Endometrial microvascular endothelial cells (primary cell): ENCODE results near the gene REXO4. TPM values are rescaled to one million over a fixed set of nuclear protein-coding genes. Genes with fewer than 3 reads are reported as not detected.

Source experiments
- in situ Hi-C: cut with HindIII; loops from 2 replicates; pipeline ENCODE4 v1.10.0; 2017; ENCODE audit warnings: low sequenced_read_pairs, low pct_unique_long_range_greater_than_20kb; ENCODE audit errors: inconsistent ontology term
- total RNA-seq: library from RNA; depleted of rRNA; stranded (reverse); fragments of >200 nt; gene quantifications from one replicate; pipeline ENCODE4 v1.2.3, GENCODE V29; 2015; ENCODE audit errors: inconsistent ontology term

REXO4 gene
- total RNA-seq, 1 donor from 2014 or later = 18.7 TPM

DNA sequence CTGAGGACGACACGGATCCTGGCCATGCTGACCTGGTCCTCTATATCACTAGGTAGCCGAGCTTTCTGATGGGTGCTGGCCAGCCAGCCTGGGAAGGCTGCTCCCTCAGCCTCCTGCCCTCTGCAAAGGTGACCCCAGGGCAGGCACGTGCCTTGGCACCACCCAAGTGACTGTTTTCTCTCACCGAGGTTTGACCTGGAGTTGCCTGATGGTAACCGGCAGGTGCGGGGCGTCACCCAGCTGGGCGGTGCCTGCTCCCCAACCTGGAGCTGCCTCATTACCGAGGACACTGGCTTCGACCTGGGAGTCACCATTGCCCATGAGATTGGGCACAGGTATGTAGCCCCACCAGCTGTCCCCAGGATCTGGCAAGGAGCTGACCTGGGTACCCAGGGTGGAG, 8.2 kb upstream of the REXO4 start:
- in situ Hi-C loops = no loop called here

DNA sequence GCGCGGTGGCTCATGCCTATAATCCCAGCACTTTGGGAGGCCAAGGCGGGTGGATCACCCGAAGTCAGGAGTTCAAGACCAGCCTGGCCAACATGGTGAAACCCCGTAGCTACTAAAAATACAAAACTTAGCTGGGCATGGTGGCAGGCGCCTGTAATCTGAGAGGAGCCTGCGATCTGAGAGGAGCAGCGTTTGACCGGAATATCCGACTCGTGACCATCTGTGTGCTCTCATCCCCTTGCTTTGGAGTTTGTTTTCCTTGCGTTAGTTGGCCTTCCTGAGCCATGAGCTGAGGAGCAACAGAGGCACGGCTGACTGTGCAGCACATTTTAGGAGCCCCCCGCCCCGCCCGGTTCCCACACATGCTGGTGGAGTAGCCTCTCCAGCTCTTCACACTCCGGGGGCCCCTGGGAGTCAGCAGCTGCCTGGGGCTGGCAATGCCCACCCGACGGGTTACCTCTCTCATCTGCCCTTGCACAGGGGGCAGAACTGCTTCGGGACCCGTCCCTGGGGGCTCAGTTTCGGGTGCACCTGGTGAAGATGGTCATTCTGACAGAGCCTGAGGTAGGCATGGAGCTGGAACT, 7.3 kb upstream of the REXO4 start:
- in situ Hi-C loops = no loop called here

DNA sequence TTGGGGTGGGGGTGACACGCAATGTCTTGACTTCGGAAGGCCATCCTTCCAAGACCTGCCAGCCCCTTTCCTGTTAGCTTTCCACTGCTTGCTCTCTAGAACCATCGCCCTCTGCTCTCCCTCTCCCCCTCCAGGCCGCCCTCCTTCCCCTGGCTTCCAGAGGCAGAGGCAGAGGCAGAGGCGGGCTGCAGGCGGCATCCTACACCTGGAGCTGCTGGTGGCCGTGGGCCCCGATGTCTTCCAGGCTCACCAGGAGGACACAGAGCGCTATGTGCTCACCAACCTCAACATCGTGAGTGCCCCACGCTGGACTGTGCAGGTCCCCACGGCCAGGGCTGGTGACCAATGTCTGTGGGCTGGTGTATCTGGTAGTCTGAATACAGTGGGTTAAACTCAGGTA, 6.4 kb upstream of the REXO4 start:
- in situ Hi-C loops = no loop called here

DNA sequence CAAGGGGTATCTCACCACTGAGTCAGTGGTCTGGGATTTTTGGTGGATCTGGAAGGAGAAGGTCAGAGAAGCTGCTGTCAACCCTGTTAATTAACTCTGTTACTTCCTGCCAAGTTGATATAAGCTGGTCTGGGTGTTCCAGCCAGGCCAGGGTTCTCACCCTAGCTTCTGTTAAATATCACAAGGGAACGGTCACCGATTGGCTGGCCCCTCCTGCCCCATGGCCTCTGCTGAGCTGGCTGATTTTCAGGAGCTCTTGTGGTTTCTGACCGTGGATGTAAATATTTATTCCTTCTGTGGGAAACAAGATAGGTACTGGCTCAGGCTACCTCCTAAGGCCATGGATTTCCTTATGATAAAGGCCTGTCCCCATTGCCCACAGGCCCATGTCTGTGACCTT, 5.4 kb upstream of the REXO4 start:
- in situ Hi-C loops = no loop called here

DNA sequence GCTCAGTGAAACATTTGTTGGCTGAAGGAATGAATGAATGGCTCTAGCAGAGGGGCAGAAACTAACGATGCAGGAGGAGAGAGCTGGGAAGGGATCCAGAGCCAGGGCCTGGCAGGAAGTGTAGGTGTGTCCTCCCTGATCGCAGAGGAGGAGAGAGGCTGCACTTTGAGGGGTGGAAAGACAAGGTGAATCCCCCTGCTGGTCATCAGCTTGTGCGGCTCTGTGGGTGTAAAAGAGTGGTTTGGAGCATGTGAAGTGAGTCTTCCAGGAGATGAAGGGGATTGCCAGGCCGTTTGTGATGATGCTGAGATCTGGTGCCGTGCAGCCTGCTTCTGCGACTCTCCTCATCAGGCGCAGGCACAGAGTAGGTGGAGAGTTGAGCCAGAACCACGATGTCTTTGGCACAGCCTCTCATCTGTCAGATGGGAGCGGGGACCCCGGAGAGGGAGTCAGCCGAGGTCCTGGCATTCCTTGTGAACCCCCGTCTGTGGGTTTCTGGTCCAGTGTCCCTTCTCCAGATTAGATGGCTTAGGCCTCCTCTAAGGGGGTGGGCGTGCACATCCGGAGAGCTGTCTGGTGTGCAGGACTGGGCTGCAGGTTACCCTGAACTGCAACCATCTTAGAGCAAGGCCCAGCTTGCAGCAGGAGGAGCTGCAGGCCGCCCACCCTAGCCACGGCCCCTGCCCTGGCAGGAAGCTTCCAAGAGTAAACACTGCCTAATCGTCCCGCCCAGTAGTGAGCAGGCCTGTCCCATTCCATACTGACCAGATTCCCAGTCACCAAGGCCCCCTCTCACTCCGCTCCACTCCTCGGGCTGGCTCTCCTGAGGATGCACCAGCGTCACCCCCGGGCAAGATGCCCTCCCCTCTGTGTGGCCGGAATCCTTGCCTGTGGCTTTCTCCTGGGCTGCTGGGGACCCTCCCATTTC, 4.1 kb upstream of the REXO4 start, which contains the start of gene ADAMTS13:
ADAMTS13 (plus strand) TSS at position 753 of the 928 bp plus-strand sequence; CDS start at position 830, 77 bp downstream.
- in situ Hi-C loops = no loop called here

DNA sequence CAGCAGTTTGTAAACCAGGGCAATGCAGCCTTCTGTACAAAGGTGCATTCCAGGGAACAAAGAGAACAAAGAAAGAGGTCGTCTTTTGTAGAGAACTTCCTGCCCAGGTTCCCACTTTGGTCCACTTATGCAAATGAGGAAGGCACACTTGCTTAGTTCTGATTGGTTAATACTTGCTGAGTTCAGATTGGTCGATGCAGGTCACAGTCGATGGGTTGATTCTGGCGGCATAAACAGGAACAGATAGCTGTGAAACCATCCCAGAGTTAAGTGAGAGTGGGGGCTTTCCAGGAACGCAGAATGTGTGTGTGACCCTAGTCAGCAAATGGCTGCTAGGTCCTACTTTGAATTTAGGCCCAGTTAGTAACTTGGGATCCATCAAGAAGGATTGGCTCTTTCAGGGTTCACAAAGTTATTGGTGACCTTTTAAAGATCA, 2.6 kb upstream of the REXO4 start:
- in situ Hi-C loops = no loop called here

DNA sequence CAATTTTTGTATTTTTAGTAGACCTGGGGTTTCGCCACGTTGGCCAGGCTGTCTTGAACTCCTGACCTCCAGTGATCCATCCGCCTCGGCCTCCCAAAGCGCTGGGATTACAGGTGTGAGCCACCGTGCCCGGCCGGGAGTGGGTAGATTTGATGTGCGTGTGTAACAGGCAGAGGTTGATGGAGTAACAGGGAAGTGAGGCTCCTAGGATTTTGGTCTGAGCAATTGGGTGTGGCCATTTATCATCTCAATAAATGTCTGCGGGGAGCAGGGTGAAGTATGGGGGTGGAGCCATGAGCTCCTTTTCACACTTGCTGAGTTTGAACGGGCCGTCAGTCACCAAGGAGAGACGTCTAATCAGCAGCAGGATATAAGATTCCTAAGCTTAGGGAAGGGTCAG, 1.2 kb upstream of the REXO4 start:
- in situ Hi-C loops = loop anchor here (5.0 kb wide), 1 partner anchor 42 kb away; the partner anchor contains the start of genes STKLD1 and SURF4

DNA sequence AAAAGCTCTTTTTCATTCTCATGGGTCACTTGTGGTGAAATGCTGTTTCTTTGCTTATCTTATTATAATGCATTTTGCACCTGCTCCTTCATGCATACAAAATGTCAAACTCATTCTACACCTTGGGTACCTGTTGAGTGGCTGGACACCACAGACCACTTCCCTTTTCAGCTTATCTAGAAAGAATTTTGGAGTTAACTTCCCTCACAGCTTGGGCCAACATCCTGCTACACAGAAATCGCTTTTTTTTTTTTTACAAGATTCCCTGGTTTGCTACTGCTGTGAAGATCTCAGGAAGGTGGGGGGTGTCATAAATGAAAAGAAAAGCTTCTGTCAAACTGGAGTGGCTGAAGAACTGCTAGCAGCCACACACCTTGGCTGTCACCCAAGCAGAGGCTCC, 2.6 kb downstream of the REXO4 start:
- in situ Hi-C loops = loop anchor here (5.0 kb wide), 1 partner anchor 38 kb away; the partner anchor contains the start of genes STKLD1 and SURF4

DNA sequence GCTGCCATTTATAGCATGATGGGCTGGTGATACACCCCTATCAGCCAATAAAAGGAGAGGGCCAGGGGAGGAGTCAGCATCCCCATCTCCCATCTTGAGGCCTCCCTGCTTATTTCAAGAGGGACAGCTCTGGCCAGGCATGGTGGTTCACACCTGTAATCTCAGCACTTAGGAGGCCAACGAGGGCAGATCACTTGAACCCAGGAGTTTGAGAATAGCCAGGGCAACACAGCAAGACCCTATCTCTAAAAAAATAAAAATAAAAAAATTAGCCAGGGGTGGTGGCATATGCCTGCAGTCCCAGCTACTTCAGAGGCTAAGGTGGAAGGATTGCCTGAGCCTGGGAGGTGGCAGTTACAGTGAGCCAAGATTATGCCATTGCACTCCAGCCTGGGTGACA, 9.8 kb downstream of the REXO4 start:
- in situ Hi-C loops = no loop called here

DNA sequence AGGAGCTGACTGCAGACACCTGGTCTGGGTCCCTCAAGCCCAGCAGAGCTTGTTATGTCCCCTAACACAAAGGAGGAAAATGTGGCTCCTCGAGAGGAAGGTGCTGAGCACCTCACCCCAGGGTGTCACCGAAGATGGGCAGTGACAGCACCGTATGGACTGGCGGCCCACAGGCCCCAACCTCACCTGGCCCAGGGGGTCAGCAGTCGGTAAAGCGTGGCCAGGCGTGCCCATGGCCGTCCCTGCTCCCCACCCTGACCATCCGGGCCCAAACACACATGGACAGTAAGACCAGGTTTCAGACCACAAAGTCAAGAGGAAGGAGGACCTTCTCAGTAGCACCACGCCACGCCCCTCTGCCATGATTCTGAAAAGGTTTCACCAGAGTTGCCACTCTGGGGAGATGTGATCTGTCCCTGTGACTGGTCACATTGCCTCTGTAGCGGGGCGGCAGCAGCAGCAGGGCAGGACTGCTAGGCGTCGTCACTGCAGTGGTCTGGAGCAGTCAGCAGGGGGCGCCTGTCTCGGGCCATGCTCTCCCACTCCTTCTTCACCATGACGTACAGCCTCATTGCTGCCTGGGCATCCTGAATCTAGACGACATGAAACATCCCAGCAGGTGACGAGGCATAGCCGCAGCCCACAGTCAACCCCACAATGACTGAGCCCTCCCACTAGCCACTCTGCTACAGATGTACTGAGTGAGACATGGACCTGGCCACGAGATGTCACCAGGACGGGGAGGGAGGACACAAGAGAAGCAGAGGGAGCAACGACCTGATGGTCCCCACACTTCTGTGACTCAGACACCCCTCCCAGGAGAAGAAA, 11.1 kb downstream of the REXO4 start:
- in situ Hi-C loops = no loop called here

DNA sequence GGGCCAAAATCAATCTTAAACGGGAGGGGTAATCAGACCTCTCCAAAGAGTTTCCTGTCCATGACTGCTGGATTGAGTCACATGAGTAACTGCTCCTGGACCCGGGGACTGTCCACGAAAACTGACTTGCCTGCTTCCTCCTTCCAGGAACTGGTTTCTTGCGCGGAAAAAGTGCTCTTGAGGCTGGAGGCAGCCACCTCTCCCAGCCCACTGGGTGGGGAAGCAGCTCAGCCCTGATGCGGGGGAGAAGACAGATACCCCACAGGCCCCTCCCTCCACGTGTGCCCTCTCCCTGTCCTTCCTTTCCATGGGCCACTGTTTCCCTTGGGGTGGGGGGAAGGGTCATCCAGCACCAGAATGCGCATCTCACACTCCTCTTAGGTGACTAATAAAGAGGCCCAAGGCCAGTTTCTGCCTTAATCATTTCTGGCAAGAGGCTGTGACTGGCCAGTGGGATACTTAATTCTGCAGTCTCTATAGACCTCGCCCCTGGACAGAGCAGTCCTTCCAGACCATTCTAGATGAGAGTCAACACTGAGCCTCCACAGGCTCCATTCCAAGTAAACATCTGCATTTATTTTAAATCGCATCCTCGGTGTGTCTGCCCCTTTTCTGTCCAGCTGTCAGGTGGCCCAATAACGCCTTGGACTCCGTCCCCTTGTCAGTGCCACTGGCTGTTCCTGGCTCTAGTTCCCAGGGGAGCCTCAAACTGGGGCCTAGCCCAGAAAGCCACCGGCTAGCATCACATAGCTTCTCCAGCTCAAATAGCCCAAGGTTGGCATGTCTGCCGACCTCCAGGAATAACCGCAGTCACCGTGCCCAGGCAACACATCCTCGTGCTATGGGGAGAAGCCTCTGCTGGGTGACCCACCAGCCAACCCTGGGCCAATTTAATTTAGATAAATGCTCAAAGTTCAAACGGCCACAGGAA, 12.0 kb downstream of the REXO4 start:
- in situ Hi-C loops = no loop called here

DNA sequence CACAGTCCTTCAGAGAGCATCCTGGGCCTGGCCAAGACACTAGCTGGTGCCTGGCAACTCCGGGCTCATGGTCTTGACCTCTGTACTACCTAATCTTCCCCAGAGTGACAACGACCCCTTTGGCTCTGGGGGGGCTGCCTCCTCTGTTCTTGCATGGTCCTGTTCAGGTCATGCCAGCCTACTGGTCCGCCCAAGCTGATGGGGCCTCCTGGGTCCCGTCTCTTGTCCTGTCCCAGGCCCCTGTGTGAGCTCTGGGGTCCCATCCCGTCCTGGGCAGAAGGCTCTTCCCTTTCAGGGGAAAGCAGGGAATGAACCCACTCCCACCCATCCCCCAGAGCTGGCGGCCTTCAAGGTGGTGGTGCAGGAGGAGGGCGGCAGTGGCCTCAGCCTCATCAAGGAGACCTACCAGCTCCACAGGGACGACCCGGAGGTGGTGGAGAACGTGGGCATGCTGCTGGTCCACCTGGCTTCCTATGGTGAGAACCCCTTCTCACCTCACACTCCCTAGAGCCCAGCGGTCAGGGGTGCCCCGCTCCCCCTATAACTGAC, 13.3 kb downstream of the REXO4 start:
- in situ Hi-C loops = no loop called here

DNA sequence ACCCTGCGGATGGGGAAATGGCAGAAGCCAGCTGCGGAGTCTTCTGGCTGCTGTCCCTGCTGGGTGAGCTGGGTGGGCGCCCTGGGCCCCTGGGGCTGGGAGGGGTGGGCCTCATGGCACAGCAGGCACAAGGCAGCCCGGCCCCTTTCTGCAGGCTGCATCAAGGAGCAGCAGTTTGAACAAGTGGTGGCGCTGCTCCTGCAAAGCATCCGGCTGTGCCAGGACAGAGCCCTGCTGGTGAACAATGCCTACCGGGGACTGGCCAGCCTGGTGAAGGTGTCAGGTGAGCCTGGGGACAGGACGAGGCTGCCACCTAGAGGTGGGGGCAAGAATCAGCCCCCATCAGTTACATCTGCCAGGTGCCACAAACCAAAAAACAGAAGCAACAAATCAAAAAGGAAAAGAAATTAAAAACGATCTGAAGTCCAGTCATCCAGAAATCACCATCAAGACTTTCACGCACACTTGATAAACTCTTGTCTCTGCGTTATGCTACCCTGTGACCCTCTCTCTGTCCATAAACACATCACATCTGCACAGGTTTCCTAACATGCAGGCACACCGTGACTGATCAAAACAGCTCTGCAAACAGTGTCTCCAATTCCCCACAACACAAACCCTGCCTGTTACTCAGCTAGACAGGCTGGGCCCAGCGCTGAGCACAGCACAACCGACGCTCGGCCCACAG, 13.9 kb downstream of the REXO4 start:
- in situ Hi-C loops = no loop called here

DNA sequence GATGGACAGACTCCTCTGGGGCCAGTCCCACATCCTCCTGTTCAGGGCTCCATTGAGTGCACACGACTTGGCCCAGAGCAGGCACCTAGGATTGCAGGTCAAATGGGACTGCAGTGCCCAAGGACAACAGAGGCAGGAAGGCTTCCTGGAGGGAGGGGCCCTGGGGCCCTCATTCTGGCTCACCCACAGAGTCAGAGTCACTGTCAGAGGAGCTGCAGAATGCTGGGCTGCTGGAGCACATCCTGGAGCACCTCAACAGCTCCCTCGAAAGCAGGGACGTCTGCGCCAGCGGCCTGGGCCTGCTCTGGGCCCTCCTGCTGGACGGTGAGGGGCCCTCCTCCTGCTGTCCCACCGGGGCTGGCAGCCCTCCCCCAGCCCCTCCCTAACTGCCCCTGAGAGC, 15.1 kb downstream of the REXO4 start:
- in situ Hi-C loops = no loop called here

DNA sequence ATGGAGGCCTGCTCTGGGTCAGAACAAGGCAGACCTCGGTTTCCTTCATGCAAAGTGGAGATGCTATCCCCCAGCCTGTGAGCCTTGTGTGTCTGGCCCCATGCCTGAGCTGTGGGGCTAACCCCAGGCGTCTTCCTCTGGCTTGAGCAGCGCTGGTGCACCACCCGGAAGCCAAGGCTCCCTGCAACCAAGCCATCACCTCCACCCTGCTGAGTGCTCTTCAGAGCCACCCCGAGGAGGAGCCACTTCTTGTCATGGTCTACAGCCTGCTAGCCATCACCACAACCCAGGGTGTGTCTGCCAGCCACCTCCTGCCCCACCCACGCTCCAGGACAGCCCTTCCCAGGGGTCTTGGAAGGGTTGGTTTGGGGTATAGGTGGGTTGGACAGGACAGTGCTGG, 16.2 kb downstream of the REXO4 start:
- in situ Hi-C loops = no loop called here

DNA sequence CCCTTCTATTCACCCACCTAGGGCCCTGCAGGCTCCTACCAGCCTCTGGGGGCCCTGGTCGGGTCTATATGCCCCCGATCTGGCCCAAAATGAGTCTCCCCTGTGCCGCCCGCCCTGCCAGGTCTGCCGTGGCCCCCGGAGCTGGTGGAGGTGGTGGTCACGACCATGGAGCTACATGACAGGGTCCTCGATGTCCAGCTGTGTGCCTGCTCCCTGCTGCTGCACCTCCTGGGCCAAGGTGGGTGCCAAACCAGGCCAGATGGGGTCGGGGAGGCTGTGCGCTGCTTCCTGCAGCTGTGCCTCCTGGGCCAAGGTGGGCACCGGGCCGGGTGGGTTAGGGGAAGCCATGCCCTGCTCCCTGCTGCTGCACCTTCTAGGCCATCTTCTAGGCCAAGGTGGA, 17.5 kb downstream of the REXO4 start:
- in situ Hi-C loops = no loop called here

DNA sequence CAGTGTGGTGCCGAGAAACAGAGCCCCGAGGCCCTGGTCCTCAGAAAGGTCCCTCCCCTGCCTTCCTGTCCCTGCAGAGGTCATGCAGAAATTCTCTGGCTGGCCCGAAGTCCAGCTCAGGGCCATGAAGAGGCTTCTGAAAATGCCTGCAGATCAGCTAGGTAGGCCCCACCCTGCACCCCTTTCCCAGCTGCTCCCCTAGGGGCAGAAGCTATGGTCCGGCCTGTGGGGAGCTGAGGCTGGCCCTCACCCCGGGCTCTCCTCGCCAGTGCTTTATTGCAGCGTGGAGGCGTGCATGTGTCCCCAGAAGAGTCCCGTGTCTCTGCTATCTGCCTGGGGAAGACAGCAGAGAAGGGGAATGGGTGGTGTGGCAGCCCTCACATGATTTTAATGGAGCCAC, 19.9 kb downstream of the REXO4 start:
- in situ Hi-C loops = no loop called here

DNA sequence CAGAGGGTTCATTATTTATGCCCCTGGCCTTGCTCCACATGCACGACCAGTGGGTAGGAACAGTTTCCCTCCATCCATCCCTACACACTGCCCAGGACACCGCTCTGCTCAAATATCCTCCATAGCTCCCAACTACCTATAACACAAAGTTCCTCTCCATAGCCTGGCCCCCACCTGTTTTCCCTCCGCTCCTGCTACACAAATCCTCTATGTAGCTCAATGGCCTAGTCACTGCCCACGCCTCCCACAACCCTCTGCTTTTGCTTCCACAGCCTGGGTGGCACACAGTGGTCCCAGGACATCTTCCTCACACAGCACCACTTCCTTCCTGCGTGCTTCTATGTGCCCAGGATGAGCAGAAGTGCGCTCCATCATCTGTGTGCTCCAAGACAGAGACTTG, 20.4 kb downstream of the REXO4 start:
- in situ Hi-C loops = no loop called here
